Endodermal cell (in vitro differentiated cells): ENCODE results near the gene NEGR1. TPM values are rescaled to one million over a fixed set of nuclear protein-coding genes. Genes with fewer than 3 reads are reported as not detected.

Experiments
- DNase-seq: peaks from one replicate; pipeline ENCODE4 v3.0.0-alpha.2; 2017
- H3K27ac ChIP-seq: 2 replicates; pipeline ENCODE4 v1.5.1; 2013; ENCODE audit warnings: mild to moderate bottlenecking, low read depth, low read length, moderate library complexity
- H3K27me3 ChIP-seq: 2 replicates; pipeline ENCODE4 v1.6.1; 2013; ENCODE audit warnings: mild to moderate bottlenecking, low read length, moderate library complexity; ENCODE audit not compliant: insufficient read depth, control insufficient read depth, poor library complexity, severe bottlenecking
- H3K36me3 ChIP-seq: 2 replicates; pipeline ENCODE4 v1.7.0; 2013; ENCODE audit warnings: mild to moderate bottlenecking, low read length, moderate library complexity; ENCODE audit not compliant: control insufficient read depth, insufficient read depth
- H3K4me1 ChIP-seq: one replicate; pipeline ENCODE4 v1.7.0; 2013; ENCODE audit warnings: low read length; ENCODE audit not compliant: control insufficient read depth, insufficient read depth
- H3K4me3 ChIP-seq: 2 replicates; pipeline ENCODE4 v1.5.1; 2013; ENCODE audit warnings: mild to moderate bottlenecking, low read length, moderate library complexity
- H3K9ac ChIP-seq: 2 replicates; pipeline ENCODE4 v1.6.1; 2013; ENCODE audit warnings: mild to moderate bottlenecking, low read length, moderate library complexity; ENCODE audit not compliant: poor library complexity, severe bottlenecking; ENCODE audit errors: extremely low read depth
- H3K9me3 ChIP-seq: 2 replicates; pipeline ENCODE4 v1.6.1; 2013; ENCODE audit warnings: mild to moderate bottlenecking, low read length, moderate library complexity; ENCODE audit not compliant: control insufficient read depth
- H3K27ac Mint-ChIP-seq: 2 replicates; pipeline ENCODE4 v1.8.0; 2020; ENCODE audit warnings: mixed read lengths
- H3K27me3 Mint-ChIP-seq: 2 replicates; pipeline ENCODE4 v1.8.0; 2021; ENCODE audit warnings: mild to moderate bottlenecking, mixed read lengths; ENCODE audit not compliant: insufficient read depth
- H3K36me3 Mint-ChIP-seq: 2 replicates; pipeline ENCODE4 v1.8.0; 2020; ENCODE audit warnings: low read depth, mixed read lengths
- H3K4me1 Mint-ChIP-seq: 2 replicates; pipeline ENCODE4 v1.8.0; 2020; ENCODE audit warnings: mixed read lengths
- H3K4me3 Mint-ChIP-seq: 2 replicates; pipeline ENCODE4 v1.8.0; 2020; ENCODE audit warnings: mild to moderate bottlenecking, moderate library complexity, mixed read lengths
- H3K9me3 Mint-ChIP-seq: 2 replicates; pipeline ENCODE4 v1.8.0; 2020; ENCODE audit warnings: mild to moderate bottlenecking, mixed read lengths
- CTCF ChIP-seq: fragments of 200-600 bp; sonication (generic); conservative IDR thresholded peaks from 2 replicates; pipeline ENCODE4 v1.5.0; 2021; ENCODE audit warnings: antibody characterized with exemption, mild to moderate bottlenecking
- WGBS, 2 experiments: methylation state at CpG; one replicate each; pipeline versions ENCODE4 v1.1.5 to v1.1.7; 2013; ENCODE audit warnings: missing lambda C conversion rate in 2 of 2, mixed read lengths in 1 of 2; ENCODE audit not compliant: insufficient coverage in 1 of 2, insufficient read length in 1 of 2; 5-methylcytosine and 5-hydroxymethylcytosine counted together
- total RNA-seq, 2 donors: library from RNA; stranded (reverse); fragmentation: NEBNext Ultra II Directional in 1 of 2; extraction: Animal tissue kit (Norgen Biotek cat#: 25700) in 1 of 2; gene quantifications; 2 replicates in 1 of 2; 3 replicates in 1 of 2; pipeline ENCODE4 v1.2.1, GENCODE V29; 2021

NEGR1 gene
- total RNA-seq, 2 donors from 2014 or later, result 1.5 to 2.1 TPM

- no peaks in the 10 kb centered on the region for H3K4me1 Mint-ChIP-seq
- Histone ChIP-seq H3K4me3 (no peak overlapping the region), H3K27me3 (no peaks in the 10 kb centered on the region), H3K27ac (no peak overlapping the region), H3K9ac (no peak overlapping the region), H3K36me3 (no peaks in the 10 kb centered on the region), H3K4me1 (no peaks in the 10 kb centered on the region), H3K9me3 (no peaks in the 10 kb centered on the region)
- no peaks in the 10 kb centered on the region for H3K27me3 Mint-ChIP-seq
- no peak for TF ChIP-seq CTCF
- no peaks in the 10 kb centered on the region for H3K36me3 Mint-ChIP-seq
- no peaks in the 10 kb centered on the region for H3K9me3 Mint-ChIP-seq
- 83 to 100% methylated on average over 1 to 2 of the region's 3 CpGs for WGBS, 2 experiments
- H3K27ac Mint-ChIP-seq, result no peak overlapping the region
- H3K4me3 Mint-ChIP-seq, result no peak overlapping the region
- DNase-seq, result no peak
Measured at GRCh38 chr1:71586030-71586429, 696.3 kb downstream of the NEGR1 start.

GRCh38 chr1:71583756-71584155, 698.6 kb downstream of the NEGR1 start:
- Mint-ChIP-seq H3K9me3 (no peaks in the 10 kb centered on the region), H3K36me3 (no peaks in the 10 kb centered on the region), H3K4me1 (no peaks in the 10 kb centered on the region), H3K27ac (no peak overlapping the region), H3K4me3 (no peak overlapping the region), H3K27me3 (no peaks in the 10 kb centered on the region)
- Histone ChIP-seq H3K27ac (no peak overlapping the region), H3K9ac (no peak overlapping the region), H3K4me3 (no peak overlapping the region), H3K36me3 (no peaks in the 10 kb centered on the region), H3K27me3 (no peaks in the 10 kb centered on the region), H3K4me1 (no peaks in the 10 kb centered on the region), H3K9me3 (no peaks in the 10 kb centered on the region)
- TF ChIP-seq CTCF, result no peak
- 80 to 86% methylated on average over 1 to 2 of the region's 2 CpGs for WGBS, 2 experiments
- DNase-seq, result no peak

DNA sequence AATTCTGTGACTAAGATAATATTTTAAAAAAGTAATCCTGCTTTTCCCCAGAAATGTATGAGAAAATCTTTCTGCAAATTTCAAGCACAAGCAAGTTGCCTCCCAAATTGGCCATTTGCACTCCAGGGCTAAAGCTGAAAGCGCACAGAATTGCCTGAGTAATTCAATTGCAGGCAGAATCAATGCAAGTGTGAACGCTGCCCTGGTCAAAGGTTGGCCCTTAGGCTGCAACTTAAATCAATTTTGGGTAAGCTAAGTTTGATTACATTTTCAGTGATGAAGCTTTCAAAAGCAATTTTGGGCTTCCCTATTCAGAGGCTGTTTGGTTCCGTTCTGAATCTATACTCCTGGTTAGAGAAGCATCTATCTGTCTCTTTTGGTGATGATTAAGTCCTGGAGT, 699.7 kb downstream of the NEGR1 start:
- no peak overlapping the region for H3K27ac Mint-ChIP-seq
- H3K4me1 ChIP-seq, result no peaks in the 10 kb centered on the region
- H3K36me3 Mint-ChIP-seq, result no peaks in the 10 kb centered on the region
- 88 to 94% methylated on average over 2 to 3 of the region's 3 CpGs for WGBS, 2 experiments
- no peaks in the 10 kb centered on the region for H3K4me1 Mint-ChIP-seq
- no peaks in the 10 kb centered on the region for H3K36me3 ChIP-seq
- no peak for TF ChIP-seq CTCF
- no peaks in the 10 kb centered on the region for H3K27me3 ChIP-seq
- DNase-seq, result no peak
- no peak overlapping the region for H3K4me3 ChIP-seq
- H3K9ac ChIP-seq, result no peak overlapping the region
- no peaks in the 10 kb centered on the region for H3K27me3 Mint-ChIP-seq
- H3K4me3 Mint-ChIP-seq, result no peak overlapping the region
- no peaks in the 10 kb centered on the region for H3K9me3 ChIP-seq
- H3K27ac ChIP-seq, result no peak overlapping the region
- H3K9me3 Mint-ChIP-seq, result no peaks in the 10 kb centered on the region
